ENCODE measurements around the gene FLRT1.

FLRT1 gene

DNA sequence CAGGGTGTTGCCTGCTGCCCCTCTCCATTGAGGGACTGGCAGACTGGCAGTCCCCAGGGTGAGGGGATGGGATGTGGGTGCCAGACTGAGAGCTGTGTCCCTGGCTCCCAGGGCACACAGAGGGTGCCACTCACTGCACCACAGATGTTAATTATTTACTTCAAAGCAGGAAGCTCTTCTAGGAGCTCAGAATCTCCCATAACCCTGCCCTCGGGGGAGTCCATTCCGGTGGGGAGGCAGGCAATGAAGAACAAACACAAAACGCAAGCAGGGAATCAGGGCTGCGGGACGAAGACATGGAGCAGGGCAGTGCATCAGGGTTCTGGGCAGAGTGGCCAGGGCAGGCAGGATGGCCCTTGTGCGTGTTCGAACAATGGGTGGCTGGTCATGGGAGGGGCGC, 24.4 kb upstream of the FLRT1 start:
- TF ChIP-seq, protein P1, sequence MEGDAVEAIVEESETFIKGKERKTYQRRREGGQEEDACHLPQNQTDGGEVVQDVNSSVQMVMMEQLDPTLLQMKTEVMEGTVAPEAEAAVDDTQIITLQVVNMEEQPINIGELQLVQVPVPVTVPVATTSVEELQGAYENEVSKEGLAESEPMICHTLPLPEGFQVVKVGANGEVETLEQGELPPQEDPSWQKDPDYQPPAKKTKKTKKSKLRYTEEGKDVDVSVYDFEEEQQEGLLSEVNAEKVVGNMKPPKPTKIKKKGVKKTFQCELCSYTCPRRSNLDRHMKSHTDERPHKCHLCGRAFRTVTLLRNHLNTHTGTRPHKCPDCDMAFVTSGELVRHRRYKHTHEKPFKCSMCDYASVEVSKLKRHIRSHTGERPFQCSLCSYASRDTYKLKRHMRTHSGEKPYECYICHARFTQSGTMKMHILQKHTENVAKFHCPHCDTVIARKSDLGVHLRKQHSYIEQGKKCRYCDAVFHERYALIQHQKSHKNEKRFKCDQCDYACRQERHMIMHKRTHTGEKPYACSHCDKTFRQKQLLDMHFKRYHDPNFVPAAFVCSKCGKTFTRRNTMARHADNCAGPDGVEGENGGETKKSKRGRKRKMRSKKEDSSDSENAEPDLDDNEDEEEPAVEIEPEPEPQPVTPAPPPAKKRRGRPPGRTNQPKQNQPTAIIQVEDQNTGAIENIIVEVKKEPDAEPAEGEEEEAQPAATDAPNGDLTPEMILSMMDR (conservative IDR thresholded peaks at IDR 0.05; ENCODE audit: low read length) = no peak
- no peak overlapping the region for H3K4me3 ChIP-seq (ENCODE audit: low read length)
- DNase-seq (ENCODE audit: low read depth) = no peak

DNA sequence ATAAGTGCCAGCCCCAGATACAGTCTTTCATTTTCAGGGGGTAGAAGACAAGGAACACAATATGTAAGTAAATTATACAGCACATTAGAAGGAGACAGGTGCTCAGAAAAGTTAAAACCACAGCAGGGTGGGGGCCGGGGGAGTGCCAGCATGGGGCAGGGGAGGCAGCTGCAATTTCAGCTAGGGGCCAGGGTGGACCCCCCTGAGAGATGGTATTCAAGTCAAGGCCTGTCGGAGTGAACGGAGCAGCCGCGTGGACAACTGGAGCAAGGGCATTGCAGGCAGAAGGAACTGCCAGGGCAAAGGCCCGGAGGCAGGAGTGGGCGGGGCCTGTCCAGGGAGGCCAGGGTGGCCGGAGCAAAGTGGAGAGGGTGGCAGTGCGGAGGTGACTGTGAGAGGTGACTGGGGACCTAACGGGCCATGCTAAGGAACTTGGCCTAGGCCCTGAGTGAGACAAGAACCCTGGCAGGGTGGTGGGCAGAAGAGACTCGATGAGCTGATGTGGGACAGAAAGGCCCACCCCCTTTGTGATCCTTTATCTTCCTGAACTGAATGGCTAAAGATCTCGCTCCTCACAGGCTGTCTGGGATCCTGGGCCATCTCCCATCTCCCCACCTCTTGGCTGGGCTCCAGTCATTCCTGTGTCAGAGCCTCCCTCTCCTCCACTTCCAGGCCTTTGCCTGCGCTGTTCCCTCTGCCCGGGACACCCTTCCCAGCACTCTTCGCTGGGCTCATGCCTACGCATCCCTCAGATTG, 22.4 kb upstream of the FLRT1 start:
- no peak for DNase-seq (ENCODE audit: low read depth)
- TF ChIP-seq, protein P1 (conservative IDR thresholded peaks at IDR 0.05; ENCODE audit: low read length) = no peak
- H3K4me3 ChIP-seq (ENCODE audit: low read length) = no peak overlapping the region

DNA sequence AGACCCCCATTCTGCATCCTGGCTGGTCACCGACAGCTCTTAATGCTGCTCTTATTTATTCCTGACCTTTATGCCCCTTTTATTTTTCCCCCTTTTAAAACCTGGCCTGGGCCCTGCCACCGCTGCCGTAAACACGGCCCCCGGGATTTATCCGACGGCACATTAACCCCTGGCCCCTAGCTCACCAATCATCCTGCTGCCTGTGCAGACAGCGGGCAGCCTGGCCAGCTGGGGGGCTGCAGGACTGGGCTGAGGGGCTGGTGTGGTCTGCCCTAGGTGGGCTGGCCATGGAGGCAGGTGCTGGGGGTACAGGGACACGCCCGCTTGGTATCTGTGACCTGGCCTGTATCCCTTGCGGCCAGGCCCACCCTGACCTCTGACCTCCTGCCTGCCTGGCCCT, 21.4 kb upstream of the FLRT1 start:
- no peak overlapping the region for H3K4me3 ChIP-seq (ENCODE audit: low read length)
- TF ChIP-seq, protein P1 (conservative IDR thresholded peaks at IDR 0.05; ENCODE audit: low read length) = no peak
- DNase-seq (ENCODE audit: low read depth) = no peak

DNA sequence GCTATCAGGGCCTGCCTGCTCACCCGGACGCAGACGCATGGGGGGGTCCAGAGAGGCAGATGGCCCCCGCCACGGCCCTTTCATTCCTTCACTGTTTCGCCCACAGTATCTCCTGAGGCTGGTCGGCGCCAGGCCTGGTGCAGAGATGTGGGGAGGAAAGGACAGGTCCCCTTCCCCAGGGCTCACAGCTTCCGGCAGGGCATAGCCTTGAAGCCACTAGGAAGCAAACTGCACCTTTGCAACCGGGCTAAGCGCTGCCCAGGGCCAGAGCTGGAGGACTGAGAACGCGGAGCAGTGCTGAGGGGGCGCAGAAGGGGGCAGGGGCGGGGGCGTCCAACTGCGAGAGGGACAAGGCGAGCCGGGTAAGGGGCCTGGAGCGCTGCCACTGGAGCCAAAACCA, 20.2 kb upstream of the FLRT1 start:
- no peak overlapping the region for H3K4me3 ChIP-seq (ENCODE audit: low read length)
- DNase-seq (ENCODE audit: low read depth) = no peak
- TF ChIP-seq, protein P1 (conservative IDR thresholded peaks at IDR 0.05; ENCODE audit: low read length) = no peak

DNA sequence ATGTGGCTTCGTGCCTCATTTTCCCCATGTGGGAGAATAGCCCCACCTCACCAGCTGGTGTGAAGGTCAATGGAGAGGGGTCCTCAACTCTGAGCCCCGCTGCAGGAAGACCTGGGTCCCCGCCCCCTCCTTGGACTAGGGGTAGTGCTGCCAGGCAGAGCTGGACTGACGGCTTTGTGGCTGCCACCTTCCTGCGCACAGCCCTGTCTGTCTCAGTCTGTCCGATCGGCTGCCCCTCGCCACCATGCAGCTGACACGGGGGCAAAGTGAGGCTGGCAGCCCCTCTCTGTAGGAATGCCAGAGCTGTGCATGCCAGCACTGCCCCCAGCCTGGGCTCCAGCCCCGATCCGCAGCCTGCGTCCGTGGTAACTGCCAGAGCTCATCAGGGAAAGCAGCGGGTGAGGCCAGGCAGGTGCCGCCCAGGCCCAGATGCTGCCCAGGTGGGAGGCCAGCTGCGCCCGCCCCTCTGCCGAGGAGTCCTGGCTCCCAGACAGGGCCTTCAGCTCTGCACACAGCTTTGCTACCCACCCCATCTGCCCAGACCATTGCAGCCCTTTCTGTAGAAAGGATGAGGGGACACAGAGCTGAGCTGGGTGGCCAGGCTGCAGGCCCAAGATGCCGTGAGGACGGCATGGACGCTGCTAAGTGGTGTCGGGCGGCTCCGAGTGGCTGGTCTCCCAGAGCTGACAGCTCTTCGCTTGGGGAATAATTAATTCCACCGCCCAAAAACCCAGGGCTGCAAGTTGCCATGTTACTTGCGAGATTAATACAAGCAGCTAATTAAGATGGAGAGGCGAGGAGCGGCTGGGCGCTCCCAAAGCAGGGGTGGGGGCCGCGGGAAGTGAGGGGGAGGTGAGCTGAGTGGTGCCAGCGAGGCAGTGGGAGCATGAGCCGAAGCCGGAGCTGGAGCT, 19.5 kb upstream of the FLRT1 start:
- DNase-seq (ENCODE audit: low read depth) = no peak
- TF ChIP-seq, protein P1 (conservative IDR thresholded peaks at IDR 0.05; ENCODE audit: low read length) = no peak
- no peak overlapping the region for H3K4me3 ChIP-seq (ENCODE audit: low read length)

DNA sequence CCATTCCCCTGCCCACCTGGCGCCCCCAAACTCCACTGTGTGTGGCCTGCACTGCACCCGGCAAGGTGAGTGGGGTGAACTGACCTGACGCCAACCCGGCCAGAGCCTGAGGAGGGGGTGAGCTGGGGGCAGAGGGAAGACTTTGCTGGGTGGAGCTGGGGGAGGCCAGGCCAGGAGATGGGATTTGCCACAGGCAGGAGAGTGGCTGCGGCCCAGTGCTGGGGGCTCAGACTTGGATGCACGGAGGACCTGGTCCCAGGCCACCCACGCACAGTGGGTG, 17.8 kb upstream of the FLRT1 start:
- TF ChIP-seq, protein P1 (conservative IDR thresholded peaks at IDR 0.05; ENCODE audit: low read length) = no peak
- H3K4me3 ChIP-seq (ENCODE audit: low read length) = no peak overlapping the region
- DNase-seq (ENCODE audit: low read depth) = no peak

DNA sequence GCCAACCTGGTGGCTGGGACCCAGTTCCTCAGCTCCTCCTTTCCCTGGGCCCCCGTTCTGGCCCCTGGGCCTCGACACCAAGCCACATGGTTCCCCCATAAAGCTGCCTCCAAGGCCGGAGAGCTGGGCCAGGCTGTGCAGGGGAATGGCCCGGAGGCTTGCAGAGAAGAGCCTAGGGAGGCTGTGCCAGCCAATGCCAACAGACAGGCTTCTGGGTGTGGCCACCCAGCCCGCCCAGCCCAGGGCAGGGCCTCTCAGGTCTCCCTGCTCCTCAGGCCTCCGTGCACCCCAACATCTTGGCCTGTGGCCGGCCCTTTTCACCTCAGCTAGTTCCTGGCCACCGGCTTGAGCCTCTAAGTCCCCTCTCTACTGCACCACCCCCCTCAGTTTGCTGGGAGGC, 17.4 kb upstream of the FLRT1 start:
- no peak for DNase-seq (ENCODE audit: low read depth)
- TF ChIP-seq, protein P1 (conservative IDR thresholded peaks at IDR 0.05; ENCODE audit: low read length) = no peak

More for the DNA sequence above, 17.4 kb upstream of the FLRT1 start:
- no peak overlapping the region for H3K4me3 ChIP-seq (ENCODE audit: low read length)

Data from AG10803 (cell line).